HG02623 (cell line): ENCODE measurements around the gene SULT1E1.
A peak's percentile ranks its signal among the peaks of the same experiment; 100 is the strongest.
"Not testable (repeated sequence)": the region's sequence is repeated elsewhere in the genome, so short reads cannot be mapped to it uniquely, and the experiment has no call there.

ENCODE experiments used
- ATAC-seq: cut with Tn5 transposase; IDR thresholded peaks from one replicate; pipeline ENCODE4 v1.9.1; 2021; ENCODE audit warnings: moderate library complexity; ENCODE audit not compliant: unreplicated experiment

Gene SULT1E1

DNA sequence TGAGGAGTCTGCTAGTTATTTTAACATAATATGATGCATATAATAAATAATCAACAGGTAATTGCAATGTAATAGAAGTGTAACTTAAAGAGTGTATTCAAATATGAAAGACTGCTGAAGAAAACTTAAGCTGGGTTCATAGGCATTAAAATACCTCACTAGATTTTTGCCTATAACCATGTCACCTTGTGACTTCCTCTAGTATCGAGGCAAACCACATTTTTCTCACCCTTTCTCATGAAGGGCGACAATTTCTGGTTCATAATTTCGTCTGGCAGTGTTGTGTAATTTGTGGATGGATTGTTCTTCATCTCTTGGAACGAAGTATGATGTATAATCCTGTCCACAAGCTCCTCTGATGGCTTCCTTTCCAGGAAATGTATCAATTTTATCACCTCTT, 16.0 kb downstream of the SULT1E1 start:
- ATAC-seq: peak; percentile 48

DNA sequence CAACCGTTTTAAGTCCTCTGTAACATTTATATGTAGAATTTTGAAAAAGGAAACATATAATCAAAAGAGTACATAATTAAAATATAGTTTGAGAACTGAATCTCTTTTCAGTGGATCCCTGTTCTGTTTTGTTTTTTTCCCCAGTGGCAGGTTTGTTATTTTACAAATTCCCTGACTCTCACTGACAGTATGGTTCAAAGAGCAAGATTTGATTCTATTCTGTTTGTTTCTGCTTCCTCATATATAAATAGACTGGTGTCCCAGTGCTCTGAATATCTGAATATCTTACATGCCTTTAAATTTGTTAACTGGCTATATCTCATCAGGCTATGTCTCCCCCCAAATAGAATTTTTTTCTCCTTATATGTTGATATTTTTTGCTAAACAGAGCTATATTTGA, 16.6 kb downstream of the SULT1E1 start:
- ATAC-seq: no peak

- no peak for ATAC-seq
Measured at GRCh38 chr4:69838977-69839376, 21.0 kb downstream of the SULT1E1 start.

DNA sequence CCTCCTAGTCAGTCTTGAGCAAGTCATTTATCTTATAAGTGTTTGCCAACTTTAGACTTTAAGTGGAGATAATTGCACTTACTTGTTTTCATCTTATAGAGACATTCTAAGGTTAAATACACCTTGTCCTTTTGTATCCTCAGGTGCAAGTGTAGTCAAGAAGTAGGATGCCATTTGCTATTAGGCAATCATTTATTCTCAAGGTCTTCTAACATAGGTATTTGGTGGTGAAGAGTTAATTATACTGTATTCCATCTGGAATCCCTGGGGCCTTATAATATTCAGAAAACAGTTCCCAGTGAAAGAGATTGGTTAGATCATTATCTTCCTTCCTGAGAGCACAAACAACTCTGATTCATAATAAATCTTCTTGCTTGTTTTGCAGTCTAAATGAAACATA, 23.7 kb downstream of the SULT1E1 start:
- no peak for ATAC-seq

DNA sequence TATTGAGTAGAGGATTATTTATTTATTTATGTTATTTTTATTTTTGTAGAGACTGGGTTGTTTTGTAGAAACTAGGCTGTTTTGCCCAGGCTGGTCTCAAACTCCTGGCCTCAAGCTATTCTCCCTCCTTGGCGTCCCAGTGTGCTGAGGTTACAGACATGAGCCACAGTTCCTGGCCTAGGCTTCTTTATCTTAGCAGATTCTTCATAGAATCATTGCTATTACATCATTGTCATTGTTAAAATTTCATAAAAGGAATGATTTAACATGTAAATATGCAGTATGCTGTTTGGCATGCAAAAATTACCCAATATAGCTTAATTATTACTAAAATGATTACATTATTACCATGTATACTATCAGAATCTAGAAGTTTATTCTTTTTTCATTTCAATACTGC, 24.2 kb downstream of the SULT1E1 start:
- ATAC-seq: no peak

GRCh38 chr4:69833251-69833650, 26.7 kb downstream of the SULT1E1 start:
- ATAC-seq: no peak

- ATAC-seq: peak; percentile 28
Measured at GRCh38 chr4:69832326-69833030, 27.5 kb downstream of the SULT1E1 start.

- peak; percentile 97 for ATAC-seq
Measured at GRCh38 chr4:69831646-69832325, 28.2 kb downstream of the SULT1E1 start.

GRCh38 chr4:69831270-69831627, 28.7 kb downstream of the SULT1E1 start:
- ATAC-seq: no peak

GRCh38 chr4:69830560-69831269, 29.2 kb downstream of the SULT1E1 start:
- peak; percentile 17 for ATAC-seq

GRCh38 chr4:69830192-69830559, 29.8 kb downstream of the SULT1E1 start:
- no peak for ATAC-seq

GRCh38 chr4:69829678-69830077, 30.3 kb downstream of the SULT1E1 start:
- no peak for ATAC-seq

DNA sequence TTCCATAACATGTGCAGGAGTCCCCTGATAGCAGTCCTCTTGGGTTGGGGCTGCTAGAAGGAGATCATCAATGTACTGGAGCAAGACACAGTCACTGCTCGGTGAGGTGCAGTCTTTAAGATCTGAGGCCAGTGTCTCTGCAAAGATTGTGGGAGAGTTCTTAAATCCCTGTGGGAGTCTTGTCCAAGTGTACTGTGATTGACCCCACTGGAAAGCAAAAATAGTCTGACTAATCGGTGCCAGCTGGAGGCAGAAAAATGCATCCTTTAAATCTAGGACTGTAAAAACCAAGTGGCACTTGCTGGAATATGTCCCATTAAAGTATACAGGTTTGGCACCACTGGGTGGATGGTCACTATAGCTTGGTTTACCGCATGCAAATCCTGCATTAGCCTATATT, 31.1 kb downstream of the SULT1E1 start:
- no peak for ATAC-seq

GRCh38 chr4:69825056-69825455, 34.9 kb downstream of the SULT1E1 start:
- not testable (repeated sequence) for ATAC-seq

GRCh38 chr4:69823481-69824186, 36.3 kb downstream of the SULT1E1 start:
- ATAC-seq: peak; percentile 93

GRCh38 chr4:69823048-69823447, 36.9 kb downstream of the SULT1E1 start:
- ATAC-seq: no peak

DNA sequence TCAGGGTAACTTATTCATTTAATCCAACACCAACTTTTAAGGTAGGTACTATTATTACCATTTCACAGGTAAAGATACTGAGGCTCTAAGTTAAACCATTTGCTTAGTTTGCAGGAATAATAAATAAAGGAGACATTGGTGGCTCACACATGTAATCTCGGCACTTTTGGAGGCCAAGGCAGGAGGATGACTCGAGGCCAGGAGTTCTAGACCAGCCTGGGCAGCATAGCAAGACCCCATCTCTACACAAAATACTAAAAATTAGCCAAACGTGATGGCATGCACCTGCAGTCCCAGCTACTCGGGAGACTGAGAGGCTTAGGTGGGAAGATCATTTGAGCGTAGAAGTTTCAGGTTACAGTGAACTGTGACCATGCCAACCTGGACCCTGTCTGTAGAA, 37.7 kb downstream of the SULT1E1 start:
- ATAC-seq: no peak

DNA sequence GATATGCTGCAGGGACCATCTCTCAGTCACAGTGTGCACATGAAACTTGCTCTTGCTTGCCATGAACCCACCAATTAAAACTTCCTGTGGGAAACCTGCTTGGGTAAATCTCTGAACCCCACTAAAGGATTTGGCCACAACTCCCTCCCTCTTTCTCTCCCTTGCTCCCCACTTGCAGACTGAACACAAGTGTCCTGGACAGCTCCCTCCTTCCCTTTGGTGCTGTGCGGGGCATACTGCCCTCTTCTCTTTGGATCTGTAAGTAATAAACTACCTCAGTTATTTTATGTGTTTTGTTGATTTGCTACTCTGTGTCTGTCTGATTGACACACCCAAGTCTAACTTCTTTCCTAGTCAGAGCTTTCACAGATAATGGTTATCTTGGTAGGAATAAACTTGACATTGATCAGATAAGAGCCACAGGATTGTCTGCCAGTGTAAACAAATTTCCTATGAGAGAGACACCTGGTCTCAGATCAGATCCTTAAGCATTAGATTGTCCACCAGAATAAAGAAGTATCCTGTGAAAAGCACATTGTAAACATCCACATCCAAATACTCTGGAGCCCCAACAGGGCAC, 41.8 kb downstream of the SULT1E1 start:
- ATAC-seq: no peak

DNA sequence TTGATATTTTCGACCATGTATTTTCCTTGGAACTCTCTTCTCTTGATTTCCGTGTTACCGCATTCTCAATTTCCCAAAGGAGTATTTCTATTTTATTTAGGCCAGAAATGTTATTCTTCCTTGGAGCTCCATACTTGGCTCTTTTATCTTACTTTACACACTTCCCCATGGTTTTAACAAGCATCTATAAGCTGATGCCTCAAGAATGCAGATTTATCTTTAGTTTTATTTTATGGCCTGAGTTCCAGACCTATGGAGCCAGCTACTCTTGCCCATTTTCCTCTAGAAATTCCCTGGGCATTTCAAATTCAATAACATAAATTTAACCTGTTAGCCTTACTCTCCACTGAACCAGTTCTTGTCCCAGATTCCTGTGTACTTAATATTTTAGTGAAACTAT, 43.7 kb downstream of the SULT1E1 start:
- ATAC-seq: no peak

DNA sequence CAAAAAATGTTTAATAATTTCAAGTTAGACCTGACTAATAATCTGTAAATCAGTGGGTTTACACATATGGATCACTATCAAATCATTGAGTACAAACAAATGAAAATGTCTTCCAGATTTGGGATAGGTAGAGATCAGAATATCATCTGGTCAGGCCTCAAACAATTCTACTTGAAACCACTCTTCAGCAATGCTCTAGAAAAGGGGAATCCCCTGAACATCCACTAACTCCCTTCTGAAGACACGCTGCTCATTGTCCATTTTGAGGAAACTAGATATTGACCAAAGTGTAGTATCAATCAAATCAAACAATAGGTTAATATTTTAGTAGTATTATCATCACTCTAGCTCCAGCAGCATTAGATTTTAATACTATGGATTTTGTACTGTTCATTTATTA, 46.3 kb downstream of the SULT1E1 start:
- no peak for ATAC-seq

DNA sequence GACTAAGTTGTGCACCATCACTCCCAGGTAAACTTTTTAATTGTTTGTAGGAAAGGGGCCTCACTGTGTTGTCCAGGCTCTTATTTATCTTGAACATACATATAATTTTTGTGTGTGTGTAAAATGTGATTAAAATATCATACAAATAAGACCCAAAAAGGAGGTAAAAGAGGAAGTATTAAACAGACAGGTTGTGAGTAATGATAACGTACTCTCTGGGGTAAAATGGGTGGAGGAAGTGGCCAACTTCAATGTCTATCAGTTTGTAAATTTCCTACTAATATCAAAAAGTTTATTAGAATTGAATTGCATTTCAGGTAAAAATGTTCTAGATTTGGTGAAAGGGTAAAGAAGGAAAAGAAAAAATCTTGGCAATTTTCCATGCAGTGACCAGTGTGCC, 48.8 kb downstream of the SULT1E1 start:
- ATAC-seq: no peak
